Measurements from ENCODE around the gene KCNK13. TPM values are rescaled to one million over a fixed set of nuclear protein-coding genes. Genes with fewer than 3 reads are reported as not detected.
"Not testable (repeated sequence)": the region's sequence is repeated elsewhere in the genome, so short reads cannot be mapped to it uniquely, and the experiment has no call there.

Gene KCNK13
- polyA plus RNA-seq, 3 donors, result 0.15 to 0.23 (median 0.17) TPM

DNA sequence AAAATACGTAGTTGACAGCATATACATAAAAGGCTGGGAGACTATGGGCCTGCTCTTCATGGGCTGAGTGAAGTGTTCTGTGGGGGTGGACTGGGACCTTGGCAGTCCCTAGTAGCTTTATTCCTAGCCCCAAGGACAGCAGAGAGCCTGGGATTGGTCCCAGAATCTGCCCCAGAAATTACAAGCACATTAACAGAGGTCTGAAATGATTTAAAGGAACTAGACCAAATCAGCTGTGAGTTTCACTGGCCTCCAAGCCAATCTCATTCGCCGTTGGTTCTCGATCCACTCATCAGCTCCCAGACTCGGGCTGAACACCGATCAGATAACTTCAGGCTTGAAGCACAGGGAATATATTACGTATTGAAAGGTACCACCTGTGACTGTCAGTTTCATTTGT lies 117.6 kb downstream of the KCNK13 start:
- no peak for DNase-seq (ENCODE audit: extremely low read depth in 1 of 11, low read depth in 9 of 11, low spot score in 4 of 11)

GRCh38 chr14:90179809-90180779 lies 118.3 kb downstream of the KCNK13 start:
- no peak for DNase-seq (ENCODE audit: extremely low read depth in 1 of 11, low read depth in 9 of 11, low spot score in 4 of 11)

- no peak for DNase-seq (ENCODE audit: extremely low read depth in 1 of 11, low read depth in 9 of 11, low spot score in 4 of 11)
Observed at GRCh38 chr14:90184094-90184493, 122.3 kb downstream of the KCNK13 start.

- DNase-seq (ENCODE audit: extremely low read depth in 1 of 11, low read depth in 9 of 11, low spot score in 4 of 11), result no peak
Observed at GRCh38 chr14:90184571-90185266, 122.9 kb downstream of the KCNK13 start.

GRCh38 chr14:90188588-90188987 lies 126.8 kb downstream of the KCNK13 start:
- no peak for DNase-seq (ENCODE audit: extremely low read depth in 1 of 11, low read depth in 9 of 11, low spot score in 4 of 11)

DNA sequence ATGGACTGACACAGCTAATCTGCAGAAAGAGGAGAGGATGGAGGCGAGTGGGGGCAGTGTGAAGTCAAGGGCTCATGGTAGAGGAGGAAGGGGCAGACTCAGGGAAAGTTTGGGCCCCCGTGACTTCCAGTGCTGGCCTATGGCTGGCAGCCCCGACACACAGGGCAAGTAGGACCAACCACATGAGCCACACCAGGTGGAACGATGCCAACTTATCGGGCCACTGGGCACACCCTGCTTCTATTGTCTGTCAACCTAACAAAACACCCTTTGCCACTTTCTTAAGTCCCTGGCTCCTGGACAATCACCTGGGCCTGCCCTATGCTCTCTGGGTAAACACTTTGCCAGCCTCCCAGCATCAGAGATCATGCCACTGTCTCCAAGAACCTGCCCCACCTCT lies 129.4 kb downstream of the KCNK13 start:
- DNase-seq (ENCODE audit: extremely low read depth in 1 of 11, low read depth in 9 of 11, low spot score in 4 of 11), result no peak

DNA sequence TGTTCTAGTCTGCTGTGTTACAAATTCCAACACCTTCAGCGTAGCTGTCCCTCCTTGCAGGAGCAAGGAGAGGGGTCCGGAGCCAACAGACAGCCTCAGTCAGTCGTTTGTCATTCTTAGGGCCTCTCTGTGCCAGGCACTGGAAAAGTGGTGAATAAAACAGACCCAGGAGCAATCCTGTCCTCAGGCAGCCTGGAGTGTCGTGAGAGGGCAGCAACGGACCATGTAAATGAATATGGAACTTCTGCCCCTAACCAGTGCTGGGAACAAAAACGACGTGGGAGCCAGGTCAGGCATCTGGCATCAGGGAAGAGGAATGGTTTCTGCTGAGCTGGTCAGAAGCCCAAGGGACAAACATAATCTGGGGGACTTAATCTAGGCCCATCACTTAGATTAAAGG lies 129.8 kb downstream of the KCNK13 start:
- no peak for DNase-seq (ENCODE audit: extremely low read depth in 1 of 11, low read depth in 9 of 11, low spot score in 4 of 11)

GRCh38 chr14:90193925-90194324 lies 132.1 kb downstream of the KCNK13 start:
- no peak for DNase-seq (ENCODE audit: extremely low read depth in 1 of 11, low read depth in 9 of 11, low spot score in 4 of 11)

- no peak for DNase-seq (ENCODE audit: extremely low read depth in 1 of 11, low read depth in 9 of 11, low spot score in 4 of 11)
Observed at GRCh38 chr14:90194706-90195105, 132.9 kb downstream of the KCNK13 start.

DNA sequence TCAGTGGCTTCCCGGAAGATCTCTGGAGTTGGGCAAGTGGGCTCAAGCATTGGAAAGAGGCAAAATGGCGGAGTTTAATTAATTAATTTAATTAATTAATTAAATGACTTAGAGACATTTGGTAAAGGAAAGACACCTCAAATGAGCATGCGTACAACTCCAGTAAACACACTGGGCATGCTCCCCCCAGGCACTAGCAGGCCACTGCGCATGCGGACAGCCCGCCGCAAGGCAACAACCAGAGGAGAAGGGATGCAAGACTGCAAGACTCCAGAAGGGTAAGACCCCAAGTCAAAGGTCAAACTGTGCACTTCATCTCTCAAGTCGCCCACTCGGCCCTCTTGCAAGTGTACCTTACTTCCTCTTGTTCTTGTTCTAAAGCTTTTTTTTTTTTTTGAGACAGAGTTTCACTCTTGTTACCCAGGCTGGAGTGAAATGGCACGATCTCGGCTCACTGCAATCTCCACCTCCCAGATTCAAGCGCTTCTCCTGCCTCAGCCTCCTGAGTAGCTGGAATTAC lies 136.8 kb downstream of the KCNK13 start:
- no peak for DNase-seq (ENCODE audit: extremely low read depth in 1 of 11, low read depth in 9 of 11, low spot score in 4 of 11)

- DNase-seq (ENCODE audit: extremely low read depth in 1 of 11, low read depth in 9 of 11, low spot score in 4 of 11), result not testable (repeated sequence)
Observed at GRCh38 chr14:90200546-90200945, 138.8 kb downstream of the KCNK13 start.

DNA sequence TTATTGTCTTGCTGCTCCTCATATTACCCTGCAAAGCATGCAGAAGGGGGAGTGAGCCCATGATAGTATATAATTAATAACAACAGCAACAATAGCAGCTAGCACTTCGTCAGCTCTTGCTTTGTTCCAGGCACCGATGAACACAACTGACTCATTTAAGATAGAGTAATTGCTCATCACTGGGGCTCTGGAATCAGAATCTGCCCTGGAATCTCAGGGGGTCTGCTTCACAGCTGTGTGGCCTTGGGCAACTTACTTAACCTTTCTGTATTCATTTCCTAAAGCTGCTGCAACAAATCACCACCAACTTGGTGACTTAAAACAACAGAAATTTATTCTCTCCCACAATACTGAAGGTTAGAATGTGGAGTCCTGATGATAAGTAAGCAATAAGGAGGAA lies 139.6 kb downstream of the KCNK13 start:
- no peak for DNase-seq (ENCODE audit: extremely low read depth in 1 of 11, low read depth in 9 of 11, low spot score in 4 of 11)

- no peak for DNase-seq (ENCODE audit: extremely low read depth in 1 of 11, low read depth in 9 of 11, low spot score in 4 of 11)
Observed at GRCh38 chr14:90204516-90204915, 142.7 kb downstream of the KCNK13 start.

- DNase-seq (ENCODE audit: extremely low read depth in 1 of 11, low read depth in 9 of 11, low spot score in 4 of 11), result no peak
Observed at GRCh38 chr14:90213099-90213748, 151.4 kb downstream of the KCNK13 start.

- DNase-seq (ENCODE audit: extremely low read depth in 1 of 11, low read depth in 9 of 11, low spot score in 4 of 11), result no peak
Observed at GRCh38 chr14:90228478-90228877, 166.7 kb downstream of the KCNK13 start.

- DNase-seq (ENCODE audit: extremely low read depth in 1 of 11, low read depth in 9 of 11, low spot score in 4 of 11), result not testable (repeated sequence)
Observed at GRCh38 chr14:90229942-90230341, 168.1 kb downstream of the KCNK13 start.
